ENCODE measurements around the gene CSDE1.

DNA sequence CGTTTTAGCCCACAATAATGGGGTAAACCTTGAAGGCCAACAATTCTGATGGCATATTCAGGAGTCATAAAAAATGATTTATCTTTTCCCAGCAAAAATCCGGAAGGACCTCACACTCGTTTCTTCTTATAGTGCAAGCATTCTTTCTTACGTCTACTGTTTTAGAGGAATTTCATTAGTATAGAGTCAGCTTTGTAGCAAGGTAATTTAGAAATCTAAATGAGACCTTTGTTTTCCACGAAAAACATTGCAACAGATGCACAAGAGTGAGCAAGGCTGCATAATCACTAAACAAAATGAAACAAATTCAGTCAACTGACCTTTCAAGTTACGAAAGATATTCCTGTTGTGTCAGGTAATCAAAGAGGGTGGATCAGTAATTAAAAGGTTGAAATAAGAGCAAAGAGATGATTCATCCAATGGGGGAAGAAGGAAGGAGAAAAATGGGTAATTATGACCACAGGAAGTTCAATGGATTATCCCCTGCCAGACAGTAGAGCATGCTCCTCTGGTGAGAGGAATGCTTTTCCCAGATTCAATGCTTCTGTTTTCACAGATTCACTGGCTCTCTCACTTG lies 560 bp upstream of the CSDE1 start:
- TF ChIP-seq EZH2 (IDR thresholded peaks at IDR 0.05; ENCODE audit: low read depth), result no peak
- TF ChIP-seq, protein P1, sequence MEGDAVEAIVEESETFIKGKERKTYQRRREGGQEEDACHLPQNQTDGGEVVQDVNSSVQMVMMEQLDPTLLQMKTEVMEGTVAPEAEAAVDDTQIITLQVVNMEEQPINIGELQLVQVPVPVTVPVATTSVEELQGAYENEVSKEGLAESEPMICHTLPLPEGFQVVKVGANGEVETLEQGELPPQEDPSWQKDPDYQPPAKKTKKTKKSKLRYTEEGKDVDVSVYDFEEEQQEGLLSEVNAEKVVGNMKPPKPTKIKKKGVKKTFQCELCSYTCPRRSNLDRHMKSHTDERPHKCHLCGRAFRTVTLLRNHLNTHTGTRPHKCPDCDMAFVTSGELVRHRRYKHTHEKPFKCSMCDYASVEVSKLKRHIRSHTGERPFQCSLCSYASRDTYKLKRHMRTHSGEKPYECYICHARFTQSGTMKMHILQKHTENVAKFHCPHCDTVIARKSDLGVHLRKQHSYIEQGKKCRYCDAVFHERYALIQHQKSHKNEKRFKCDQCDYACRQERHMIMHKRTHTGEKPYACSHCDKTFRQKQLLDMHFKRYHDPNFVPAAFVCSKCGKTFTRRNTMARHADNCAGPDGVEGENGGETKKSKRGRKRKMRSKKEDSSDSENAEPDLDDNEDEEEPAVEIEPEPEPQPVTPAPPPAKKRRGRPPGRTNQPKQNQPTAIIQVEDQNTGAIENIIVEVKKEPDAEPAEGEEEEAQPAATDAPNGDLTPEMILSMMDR (conservative IDR thresholded peaks at IDR 0.05), result peak; percentile 8; the same call in 1 of the 2 replicates

All from PC-9 (cell line).